Activated CD4-positive, CD25-positive, alpha-beta regulatory T cell treated with anti-CD3 and anti-CD28 coated beads, Interleukin-2, amount 50 U/mL, for 16 hours (primary cell): ENCODE data around the gene TMEM121B.

ENCODE experiments used
- DNase-seq: peaks from one replicate; pipeline ENCODE4 v3.0.0-alpha.2; 2020; ENCODE audit warnings: low read depth, low spot score

The TMEM121B gene

GRCh38 chr22:17110791-17111550 lies 10.2 kb downstream of the TMEM121B start:
- DNase-seq: no peak

- no peak for DNase-seq
Observed at GRCh38 chr22:17109976-17110375, 11.2 kb downstream of the TMEM121B start.

GRCh38 chr22:17109113-17109865 lies 11.9 kb downstream of the TMEM121B start:
- no peak for DNase-seq

GRCh38 chr22:17108256-17109112 lies 12.7 kb downstream of the TMEM121B start:
- no peak for DNase-seq

- DNase-seq: no peak
Observed at GRCh38 chr22:17107547-17107810, 13.7 kb downstream of the TMEM121B start.

GRCh38 chr22:17106785-17107546 lies 14.2 kb downstream of the TMEM121B start:
- no peak for DNase-seq

GRCh38 chr22:17106161-17106784 lies 14.9 kb downstream of the TMEM121B start:
- no peak for DNase-seq

- DNase-seq: no peak
Observed at GRCh38 chr22:17105143-17106129, 15.7 kb downstream of the TMEM121B start.

- DNase-seq: no peak
Observed at GRCh38 chr22:17104336-17104935, 16.7 kb downstream of the TMEM121B start.

- DNase-seq: no peak
Observed at GRCh38 chr22:17103351-17103750, 17.8 kb downstream of the TMEM121B start.

GRCh38 chr22:17102297-17102667 lies 18.9 kb downstream of the TMEM121B start:
- DNase-seq: no peak

- no peak for DNase-seq
Observed at GRCh38 chr22:17101475-17102296, 19.5 kb downstream of the TMEM121B start.

GRCh38 chr22:17100621-17101020 lies 20.5 kb downstream of the TMEM121B start:
- no peak for DNase-seq

- DNase-seq: no peak
Observed at GRCh38 chr22:17098379-17098819, 22.8 kb downstream of the TMEM121B start.

- DNase-seq: no peak
Observed at GRCh38 chr22:17097701-17098100, 23.5 kb downstream of the TMEM121B start.

GRCh38 chr22:17097062-17097461 lies 24.1 kb downstream of the TMEM121B start:
- no peak for DNase-seq

- DNase-seq: no peak
Observed at GRCh38 chr22:17096071-17096470, 25.1 kb downstream of the TMEM121B start.

GRCh38 chr22:17095538-17095937 lies 25.6 kb downstream of the TMEM121B start:
- DNase-seq: no peak

- DNase-seq: no peak
Observed at GRCh38 chr22:17093081-17093480, 28.1 kb downstream of the TMEM121B start.
